SU-DHL-6 (cell line): Measurements from ENCODE around the gene ZNF581.

Source experiments
- H2AFZ ChIP-seq: fragments of 200-600 bp; sonication (generic); 2 replicates; pipeline ENCODE4 v1.6.1; 2014; ENCODE audit warnings: low read depth, mild to moderate bottlenecking, moderate library complexity, mixed read lengths, antibody characterized with exemption, low read length; ENCODE audit not compliant: severe bottlenecking
- H3F3A ChIP-seq: fragments of 200-600 bp; shearing (Covaris generic); 2 replicates; pipeline ENCODE4 v1.6.0; 2016; ENCODE audit warnings: antibody characterized with exemption, mild to moderate bottlenecking; ENCODE audit not compliant: insufficient read depth
- H3K27ac ChIP-seq: fragments of 200-600 bp; sonication (generic); 2 replicates; pipeline ENCODE4 v1.5.1; 2016; ENCODE audit warnings: low read depth, mild to moderate bottlenecking, low read length, moderate library complexity, mixed read lengths
- H3K27me3 ChIP-seq: fragments of 200-600 bp; sonication (generic), shearing (Covaris generic); 2 replicates; pipeline ENCODE4 v1.6.0; 2014; ENCODE audit warnings: mild to moderate bottlenecking, low read length
- H3K36me3 ChIP-seq: fragments of 200-600 bp; sonication (generic); 2 replicates; pipeline ENCODE4 v1.6.1; 2014; ENCODE audit warnings: mild to moderate bottlenecking, low read length, mixed read lengths
- H3K4me2 ChIP-seq: fragments of 300-600, 200-600 bp; shearing (Covaris generic), sonication (generic); 2 replicates; pipeline ENCODE4 v1.6.0; 2014; ENCODE audit warnings: low read length, low read depth, mild to moderate bottlenecking; ENCODE audit not compliant: poor library complexity, severe bottlenecking
- H3K4me3 ChIP-seq: fragments of 200-600 bp; sonication (generic); 2 replicates; pipeline ENCODE4 v1.5.1; 2014; ENCODE audit warnings: antibody characterized with exemption, low read length, mild to moderate bottlenecking, mixed read lengths; ENCODE audit not compliant: insufficient read depth, poor library complexity, severe bottlenecking
- H3K79me2 ChIP-seq: fragments of 200-600 bp; sonication (generic); 2 replicates; pipeline ENCODE4 v1.6.1; 2014; ENCODE audit warnings: mild to moderate bottlenecking, low read length, moderate library complexity; ENCODE audit not compliant: insufficient read depth
- H3K9ac ChIP-seq: fragments of 200-600 bp; sonication (generic); 2 replicates; pipeline ENCODE4 v1.7.0; 2014; ENCODE audit warnings: mild to moderate bottlenecking, low read length
- H3K9me2 ChIP-seq: fragments of 200-600 bp; sonication (generic); replicated peaks from 2 replicates; pipeline ENCODE4 v1.6.1; 2014; ENCODE audit warnings: low read length; ENCODE audit not compliant: insufficient read depth
- H3K9me3 ChIP-seq: fragments of 200-600 bp; sonication (generic); 2 replicates; pipeline ENCODE4 v1.6.1; 2014; ENCODE audit warnings: low read length, mixed read lengths; ENCODE audit not compliant: insufficient read depth
- H4K20me1 ChIP-seq: fragments of 200-600 bp; sonication (generic); 2 replicates; pipeline ENCODE4 v1.6.1; 2014; ENCODE audit warnings: low read depth, mild to moderate bottlenecking, antibody characterized with exemption, low read length, moderate library complexity, mixed read lengths
- EZH2phosphoT487 ChIP-seq: fragments of 200-600 bp; sonication (generic), shearing (Covaris generic); conservative IDR thresholded peaks from 2 replicates; pipeline ENCODE4 v1.6.1; 2018; ENCODE audit warnings: mild to moderate bottlenecking, antibody characterized with exemption, low read length, moderate library complexity, mixed read lengths
- TF ChIP-seq, protein P1 (sequence below): fragments of 200-600 bp; sonication (generic); IDR thresholded peaks from one replicate; pipeline ENCODE4 v1.5.1; 2017; ENCODE audit warnings: antibody characterized with exemption, mild to moderate bottlenecking, low read length, moderate library complexity; ENCODE audit not compliant: insufficient read depth, poor library complexity, severe bottlenecking

ZNF581 gene

DNA sequence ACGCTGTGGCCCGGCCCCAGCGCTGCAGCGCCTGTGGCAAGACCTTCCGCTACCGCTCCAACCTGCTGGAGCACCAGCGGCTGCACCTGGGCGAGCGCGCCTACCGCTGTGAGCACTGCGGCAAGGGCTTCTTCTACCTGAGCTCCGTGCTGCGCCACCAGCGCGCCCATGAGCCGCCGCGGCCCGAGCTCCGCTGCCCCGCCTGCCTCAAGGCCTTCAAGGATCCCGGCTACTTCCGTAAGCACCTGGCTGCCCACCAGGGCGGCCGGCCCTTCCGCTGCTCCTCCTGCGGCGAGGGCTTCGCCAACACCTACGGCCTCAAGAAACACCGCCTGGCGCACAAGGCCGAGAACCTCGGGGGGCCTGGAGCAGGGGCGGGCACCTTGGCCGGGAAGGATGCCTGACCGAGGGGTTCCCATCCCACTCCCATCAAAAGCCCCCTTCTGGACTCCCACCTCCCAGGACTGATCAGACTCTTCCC lies 27.0 kb upstream of the ZNF581 start:
- no peaks in the 10 kb centered on the region for H4K20me1 ChIP-seq
- H3K27ac ChIP-seq, result no peak overlapping the region
- no peak overlapping the region for H3K4me2 ChIP-seq
- peaks cover 2% of the 10 kb centered on the region; the same call in 1 of the 2 replicates for H3K79me2 ChIP-seq
- no peaks in the 10 kb centered on the region for H3K9me2 ChIP-seq
- no peak overlapping the region for H3K4me3 ChIP-seq
- H3F3A ChIP-seq, result peaks cover 6% of the 10 kb centered on the region; the same call in 1 of the 2 replicates
- no peaks in the 10 kb centered on the region for H3K9me3 ChIP-seq
- H3K27me3 ChIP-seq, result no peaks in the 10 kb centered on the region
- no peaks in the 10 kb centered on the region for H3K36me3 ChIP-seq
- TF ChIP-seq, protein P1, sequence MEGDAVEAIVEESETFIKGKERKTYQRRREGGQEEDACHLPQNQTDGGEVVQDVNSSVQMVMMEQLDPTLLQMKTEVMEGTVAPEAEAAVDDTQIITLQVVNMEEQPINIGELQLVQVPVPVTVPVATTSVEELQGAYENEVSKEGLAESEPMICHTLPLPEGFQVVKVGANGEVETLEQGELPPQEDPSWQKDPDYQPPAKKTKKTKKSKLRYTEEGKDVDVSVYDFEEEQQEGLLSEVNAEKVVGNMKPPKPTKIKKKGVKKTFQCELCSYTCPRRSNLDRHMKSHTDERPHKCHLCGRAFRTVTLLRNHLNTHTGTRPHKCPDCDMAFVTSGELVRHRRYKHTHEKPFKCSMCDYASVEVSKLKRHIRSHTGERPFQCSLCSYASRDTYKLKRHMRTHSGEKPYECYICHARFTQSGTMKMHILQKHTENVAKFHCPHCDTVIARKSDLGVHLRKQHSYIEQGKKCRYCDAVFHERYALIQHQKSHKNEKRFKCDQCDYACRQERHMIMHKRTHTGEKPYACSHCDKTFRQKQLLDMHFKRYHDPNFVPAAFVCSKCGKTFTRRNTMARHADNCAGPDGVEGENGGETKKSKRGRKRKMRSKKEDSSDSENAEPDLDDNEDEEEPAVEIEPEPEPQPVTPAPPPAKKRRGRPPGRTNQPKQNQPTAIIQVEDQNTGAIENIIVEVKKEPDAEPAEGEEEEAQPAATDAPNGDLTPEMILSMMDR, result no peak
- TF ChIP-seq EZH2phosphoT487, result no peak
- H2AFZ ChIP-seq, result no peak overlapping the region
- H3K9ac ChIP-seq, result no peak overlapping the region

DNA sequence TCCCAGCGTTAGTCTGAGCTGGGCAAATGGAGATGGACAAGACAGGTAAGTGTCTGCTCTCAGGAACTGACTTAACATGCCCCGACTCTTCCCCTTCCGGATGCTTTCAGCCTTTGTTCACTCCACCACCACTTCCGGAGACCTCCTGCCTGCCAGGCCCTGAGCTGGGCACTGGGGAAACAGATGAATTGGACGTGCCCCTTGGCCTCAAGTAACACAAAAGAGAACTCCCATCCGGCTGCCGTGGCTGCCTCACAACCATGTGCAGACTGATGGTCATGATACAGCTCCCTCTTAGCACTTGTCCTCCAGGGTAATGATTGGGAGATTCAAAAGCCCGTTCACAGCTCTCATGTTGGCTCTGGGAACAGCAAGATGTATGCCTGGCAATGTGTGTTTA lies 26.0 kb upstream of the ZNF581 start:
- Histone ChIP-seq H3F3A (peaks cover 6% of the 10 kb centered on the region; the same call in 1 of the 2 replicates), H3K9ac (no peak overlapping the region), H3K4me2 (no peak overlapping the region), H2AFZ (no peak overlapping the region), H3K36me3 (no peaks in the 10 kb centered on the region), H3K27me3 (no peaks in the 10 kb centered on the region), H3K9me2 (no peaks in the 10 kb centered on the region), H3K27ac (no peak overlapping the region), H3K9me3 (no peaks in the 10 kb centered on the region), H3K4me3 (no peak overlapping the region), H4K20me1 (no peaks in the 10 kb centered on the region), H3K79me2 (no peaks in the 10 kb centered on the region)
- TF ChIP-seq, protein P1, result no peak
- no peak for TF ChIP-seq EZH2phosphoT487

GRCh38 chr19:55618426-55618825 lies 25.0 kb upstream of the ZNF581 start:
- H3K36me3 ChIP-seq, result no peaks in the 10 kb centered on the region
- no peaks in the 10 kb centered on the region for H3K79me2 ChIP-seq
- no peaks in the 10 kb centered on the region for H3K9me2 ChIP-seq
- no peak overlapping the region for H3K4me2 ChIP-seq
- H4K20me1 ChIP-seq, result no peaks in the 10 kb centered on the region
- H3F3A ChIP-seq, result peaks cover 12% of the 10 kb centered on the region
- TF ChIP-seq EZH2phosphoT487, result no peak
- TF ChIP-seq, protein P1, result no peak
- H3K9ac ChIP-seq, result no peak overlapping the region
- no peak overlapping the region for H3K4me3 ChIP-seq
- H3K27ac ChIP-seq, result no peak overlapping the region
- no peaks in the 10 kb centered on the region for H3K9me3 ChIP-seq
- H2AFZ ChIP-seq, result no peak overlapping the region
- H3K27me3 ChIP-seq, result no peaks in the 10 kb centered on the region
